ENCODE measurements around the gene ARHGDIA.

ARHGDIA gene

DNA sequence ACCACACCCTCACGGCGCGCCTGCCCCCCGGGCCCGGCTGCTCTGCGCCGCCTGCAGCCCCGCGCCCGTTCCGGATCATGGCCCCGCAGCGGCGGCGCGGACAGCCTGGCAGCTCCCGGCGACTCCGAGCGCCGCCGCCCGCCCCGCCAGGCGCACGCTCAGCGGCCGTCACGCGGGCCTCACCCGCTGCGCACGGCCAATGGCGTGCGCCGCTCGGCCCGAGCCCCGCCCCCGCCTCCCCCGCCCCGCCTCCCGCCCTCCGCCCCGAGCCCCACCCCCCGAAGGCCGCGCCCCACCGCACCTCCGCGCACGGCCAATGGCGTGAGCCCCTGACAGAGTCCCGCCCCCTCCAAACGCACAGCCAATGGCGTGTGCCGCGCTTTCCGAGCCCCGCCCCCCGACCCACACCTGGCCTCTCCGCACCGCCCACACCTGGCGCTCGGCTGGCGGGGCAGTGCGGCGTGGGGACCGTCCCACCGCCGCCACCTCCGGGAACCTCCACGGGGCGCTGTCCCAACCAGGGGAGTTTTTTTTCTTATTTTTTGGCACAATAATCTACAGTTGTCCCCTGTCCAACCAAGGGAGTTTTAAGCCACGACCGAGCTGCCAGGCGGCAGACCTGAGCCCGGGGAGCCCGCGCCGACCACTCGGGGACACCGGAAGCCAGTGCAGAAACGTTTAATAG is 40.3 kb upstream of the ARHGDIA start, which contains the start of gene PCYT2:
Gene PCYT2 (minus strand): TSS at position 123 of the 685 bp plus-strand sequence. CDS start 44 bp downstream, at position 79.
- peak within 1 kb of the TSS; percentile 69 for H3K4me3 ChIP-seq (ENCODE audit: low read depth, low read length)
- H3K36me3 ChIP-seq (ENCODE audit: control insufficient read depth, insufficient read depth, low read length) = peaks cover 54% of the 10 kb centered on the region

DNA sequence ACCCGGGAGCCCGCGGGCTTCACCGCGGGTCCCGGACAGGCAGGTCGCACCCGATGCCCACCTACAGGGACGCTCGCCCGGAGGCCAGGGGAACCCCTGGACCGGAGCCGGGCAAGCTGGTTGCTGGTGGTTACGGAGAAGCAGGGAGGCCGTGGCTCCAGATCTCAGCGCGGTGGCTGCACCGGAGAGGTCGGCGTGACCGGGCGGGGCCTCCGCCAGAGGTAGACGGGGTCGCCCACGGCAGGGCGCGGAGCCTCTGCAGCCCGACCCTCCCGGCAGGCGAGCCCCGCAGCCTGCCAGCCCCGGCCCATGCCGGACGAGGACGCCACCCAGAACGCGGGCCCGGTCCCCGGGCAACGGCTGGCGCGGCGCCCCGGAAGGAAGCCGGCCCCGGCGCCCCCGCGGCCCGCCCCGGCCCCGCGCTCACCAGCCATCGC is 39.7 kb upstream of the ARHGDIA start:
- H3K9ac ChIP-seq (ENCODE audit: low read depth, low read length) = peak overlapping the region; percentile 47
- peaks cover 53% of the 10 kb centered on the region for H3K36me3 ChIP-seq (ENCODE audit: control insufficient read depth, insufficient read depth, low read length)
- no peaks in the 10 kb centered on the region for H3K4me1 ChIP-seq (ENCODE audit: control insufficient read depth, insufficient read depth, low read length)
- peak overlapping the region; percentile 69 for H3K4me3 ChIP-seq (ENCODE audit: low read depth, low read length)
- H3K27me3 ChIP-seq (ENCODE audit: control insufficient read depth, insufficient read depth, low read length) = peaks cover 6% of the 10 kb centered on the region
- no peaks in the 10 kb centered on the region for H3K9me3 ChIP-seq (ENCODE audit: control insufficient read depth, insufficient read depth, low read length)

More for the DNA sequence above, 40.3 kb upstream of the ARHGDIA start, which contains the start of gene PCYT2:
- Histone ChIP-seq H3K4me1 (ENCODE audit: control insufficient read depth, insufficient read depth, low read length) (no peaks in the 10 kb centered on the region), H3K9me3 (ENCODE audit: control insufficient read depth, insufficient read depth, low read length) (no peaks in the 10 kb centered on the region), H3K27me3 (ENCODE audit: control insufficient read depth, insufficient read depth, low read length) (peaks cover 6% of the 10 kb centered on the region), H3K9ac (ENCODE audit: low read depth, low read length) (peak within 1 kb of the TSS; percentile 47)

DNA sequence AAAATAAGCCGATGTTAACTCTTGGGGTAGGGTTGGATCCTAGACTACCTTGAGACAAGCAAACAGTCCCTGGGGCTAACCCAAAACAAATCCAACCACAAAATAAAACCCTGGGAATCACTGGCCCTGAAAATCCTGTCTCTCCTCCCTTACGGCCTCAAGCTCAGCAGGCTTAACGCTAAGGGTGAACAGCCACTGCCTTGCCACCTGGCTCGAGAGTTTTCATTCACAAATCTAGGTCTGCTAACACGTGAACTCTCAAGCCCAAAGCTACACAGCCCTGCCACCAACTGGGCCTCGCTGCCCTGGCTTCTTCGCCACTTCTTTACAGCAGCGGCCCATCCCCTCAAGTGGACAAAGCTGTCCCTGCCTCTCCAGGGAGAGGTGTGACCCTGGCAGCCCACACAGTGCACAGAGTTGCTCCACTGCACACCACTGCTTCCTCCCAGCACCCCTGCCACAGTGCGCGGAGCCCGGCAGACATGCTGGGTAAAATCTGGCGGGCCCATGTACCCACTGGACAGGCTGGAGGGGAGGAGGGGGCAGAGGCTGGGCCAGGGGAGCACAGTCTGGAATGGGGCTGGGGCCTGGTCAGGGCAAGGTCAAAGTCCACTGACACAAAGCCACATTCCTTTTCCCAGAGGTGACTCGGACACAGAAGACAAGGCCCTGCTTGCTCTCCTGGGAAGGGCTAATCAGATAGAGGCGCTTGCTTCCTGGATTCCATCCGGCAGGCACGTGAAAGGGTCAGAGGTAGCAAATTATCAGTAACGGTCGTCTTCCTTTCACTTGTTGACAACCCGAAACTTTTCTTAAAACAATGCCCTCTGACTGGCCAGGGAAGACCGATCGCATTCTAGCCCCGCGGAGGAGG is 39.1 kb upstream of the ARHGDIA start:
- H3K4me1 ChIP-seq (ENCODE audit: control insufficient read depth, insufficient read depth, low read length) = no peaks in the 10 kb centered on the region
- H3K9me3 ChIP-seq (ENCODE audit: control insufficient read depth, insufficient read depth, low read length) = no peaks in the 10 kb centered on the region
- peaks cover 51% of the 10 kb centered on the region for H3K36me3 ChIP-seq (ENCODE audit: control insufficient read depth, insufficient read depth, low read length)
- H3K4me3 ChIP-seq (ENCODE audit: low read depth, low read length) = peak overlapping the region; percentile 69
- peaks cover 6% of the 10 kb centered on the region for H3K27me3 ChIP-seq (ENCODE audit: control insufficient read depth, insufficient read depth, low read length)
- H3K9ac ChIP-seq (ENCODE audit: low read depth, low read length) = peak overlapping the region; percentile 47

DNA sequence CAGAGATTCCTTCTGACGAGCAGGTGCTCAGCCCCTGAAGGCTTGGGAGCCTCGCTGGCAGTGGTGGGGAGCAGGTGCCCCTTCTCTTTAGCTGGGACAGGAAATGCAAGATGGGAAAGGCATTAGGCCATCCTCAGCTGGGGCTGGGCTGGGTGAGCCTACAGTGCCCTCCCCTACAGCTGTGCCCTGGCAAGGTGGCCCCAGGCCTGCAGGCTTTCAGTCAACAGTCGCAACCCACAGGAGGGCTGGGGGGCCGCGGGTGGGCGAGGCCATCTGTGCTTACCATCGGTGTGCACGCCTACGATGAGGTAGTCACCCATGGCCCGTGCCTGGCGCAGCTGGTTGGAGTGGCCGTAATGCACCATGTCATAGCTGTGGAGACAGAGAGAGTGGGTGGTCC is 38.1 kb upstream of the ARHGDIA start:
- H3K9me3 ChIP-seq (ENCODE audit: control insufficient read depth, insufficient read depth, low read length) = no peaks in the 10 kb centered on the region
- no peaks in the 10 kb centered on the region for H3K4me1 ChIP-seq (ENCODE audit: control insufficient read depth, insufficient read depth, low read length)
- H3K27me3 ChIP-seq (ENCODE audit: control insufficient read depth, insufficient read depth, low read length) = peaks cover 6% of the 10 kb centered on the region
- H3K36me3 ChIP-seq (ENCODE audit: control insufficient read depth, insufficient read depth, low read length) = peaks cover 45% of the 10 kb centered on the region
- no peak overlapping the region for H3K4me3 ChIP-seq (ENCODE audit: low read depth, low read length)
- H3K9ac ChIP-seq (ENCODE audit: low read depth, low read length) = no peak overlapping the region

DNA sequence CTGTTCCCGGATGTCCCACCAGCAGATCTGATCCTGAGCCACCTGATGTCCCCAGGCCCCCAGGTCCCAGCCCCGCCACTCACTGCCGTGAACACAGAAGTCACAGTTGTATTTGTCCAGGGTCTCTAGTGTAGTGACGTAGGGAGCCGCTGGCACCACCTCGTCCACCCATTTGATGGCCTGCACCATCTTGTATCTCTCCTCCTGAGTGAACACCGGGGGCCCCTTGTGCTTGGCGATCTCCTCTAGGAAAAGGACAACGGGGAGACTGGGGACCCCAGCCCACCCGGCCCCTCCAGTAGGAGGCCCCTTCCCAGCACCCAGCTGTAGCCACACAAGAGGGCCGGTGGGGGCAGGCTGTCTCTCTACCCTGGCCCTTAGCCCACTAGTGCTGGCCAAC is 37.7 kb upstream of the ARHGDIA start:
- no peaks in the 10 kb centered on the region for H3K4me1 ChIP-seq (ENCODE audit: control insufficient read depth, insufficient read depth, low read length)
- H3K27me3 ChIP-seq (ENCODE audit: control insufficient read depth, insufficient read depth, low read length) = peaks cover 6% of the 10 kb centered on the region
- H3K9ac ChIP-seq (ENCODE audit: low read depth, low read length) = no peak overlapping the region
- H3K4me3 ChIP-seq (ENCODE audit: low read depth, low read length) = no peak overlapping the region
- H3K9me3 ChIP-seq (ENCODE audit: control insufficient read depth, insufficient read depth, low read length) = no peaks in the 10 kb centered on the region
- peaks cover 41% of the 10 kb centered on the region for H3K36me3 ChIP-seq (ENCODE audit: control insufficient read depth, insufficient read depth, low read length)

DNA sequence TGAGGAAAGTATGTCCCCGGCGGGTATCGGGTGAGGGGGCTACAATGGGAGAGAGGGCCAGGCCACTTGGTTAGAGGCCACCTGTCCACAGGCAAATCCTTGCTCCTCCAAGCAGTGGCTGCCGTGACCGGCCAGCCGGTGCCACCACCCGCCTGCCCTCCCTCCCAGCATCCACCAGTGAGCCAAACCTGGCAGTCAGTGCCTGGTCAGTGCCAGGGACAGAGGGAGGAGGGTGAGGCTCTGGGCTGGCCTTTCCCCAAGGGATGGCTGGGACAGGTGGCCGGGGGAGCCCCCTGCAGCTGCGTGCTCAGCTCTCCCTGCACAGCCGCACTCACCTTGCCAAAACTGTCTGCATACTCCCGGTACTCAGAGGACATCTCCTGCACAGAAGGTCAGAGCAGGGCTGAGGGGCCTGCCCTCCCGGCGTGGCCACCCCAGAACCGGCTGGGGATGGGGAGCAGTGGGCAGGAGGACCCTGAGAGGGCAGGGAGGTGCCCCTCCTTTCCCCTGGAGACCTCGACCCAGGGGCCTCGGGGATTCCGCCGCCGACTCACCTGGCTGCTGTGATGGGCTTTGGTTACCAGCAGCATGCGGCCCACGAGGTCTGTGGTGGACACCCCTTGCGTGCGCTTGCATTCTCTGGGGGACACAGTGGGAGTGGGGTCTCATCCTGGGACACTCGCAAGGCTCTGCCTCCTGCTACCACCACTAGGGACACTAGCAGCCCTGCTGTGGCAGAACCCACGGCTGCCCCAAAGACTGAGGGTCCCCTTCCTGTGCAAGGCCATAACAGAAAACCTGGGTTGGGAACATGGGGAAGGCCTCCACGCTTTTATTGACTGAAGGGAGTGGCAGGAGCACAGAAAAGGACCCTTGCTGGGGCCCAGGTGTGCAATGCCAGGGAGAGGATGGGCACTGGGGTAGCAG is 36.3 kb upstream of the ARHGDIA start:
- Histone ChIP-seq H3K4me1 (ENCODE audit: control insufficient read depth, insufficient read depth, low read length) (no peaks in the 10 kb centered on the region), H3K27me3 (ENCODE audit: control insufficient read depth, insufficient read depth, low read length) (peaks cover 6% of the 10 kb centered on the region), H3K9me3 (ENCODE audit: control insufficient read depth, insufficient read depth, low read length) (no peaks in the 10 kb centered on the region), H3K36me3 (ENCODE audit: control insufficient read depth, insufficient read depth, low read length) (peaks cover 32% of the 10 kb centered on the region), H3K4me3 (ENCODE audit: low read depth, low read length) (no peak overlapping the region), H3K9ac (ENCODE audit: low read depth, low read length) (no peak overlapping the region)

DNA sequence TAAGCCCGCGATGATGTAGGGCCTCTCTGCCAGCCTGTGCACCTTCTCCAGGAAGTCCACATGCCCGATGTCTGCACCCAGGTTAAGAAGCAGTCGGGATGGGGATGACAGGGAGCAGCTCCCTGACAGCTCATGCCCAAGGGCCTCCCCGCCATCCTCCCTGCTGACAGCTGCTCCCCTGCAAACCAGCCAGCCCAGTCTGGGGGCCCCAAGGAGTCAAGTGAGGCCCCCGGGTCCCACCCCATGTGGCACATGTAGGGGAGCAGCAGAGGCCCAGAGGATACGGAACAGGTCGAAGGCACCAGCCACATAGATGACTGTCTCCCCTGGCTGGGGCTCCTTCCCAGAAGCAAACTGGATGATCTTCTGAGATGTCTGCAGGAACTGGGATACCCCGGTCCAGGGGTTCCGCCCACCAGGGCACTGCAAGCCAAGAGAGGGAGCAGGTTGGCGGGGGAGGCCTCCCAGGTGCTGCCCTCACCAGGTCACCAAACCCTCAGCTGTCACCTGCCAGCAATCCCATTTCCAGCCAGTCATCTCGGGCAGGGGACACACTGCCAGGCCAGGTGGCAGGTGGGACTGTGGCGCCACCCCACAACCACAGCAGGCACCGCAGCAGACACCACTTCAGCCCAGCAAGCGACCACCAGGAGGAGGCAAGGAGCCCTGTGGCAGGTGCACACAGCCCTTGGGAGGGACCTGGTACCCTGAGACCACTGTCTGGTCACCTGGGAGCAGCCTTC is 35.5 kb upstream of the ARHGDIA start:
- H3K4me3 ChIP-seq (ENCODE audit: low read depth, low read length) = no peak overlapping the region
- H3K36me3 ChIP-seq (ENCODE audit: control insufficient read depth, insufficient read depth, low read length) = peaks cover 26% of the 10 kb centered on the region
- H3K9ac ChIP-seq (ENCODE audit: low read depth, low read length) = no peak overlapping the region
- H3K4me1 ChIP-seq (ENCODE audit: control insufficient read depth, insufficient read depth, low read length) = no peaks in the 10 kb centered on the region
- no peaks in the 10 kb centered on the region for H3K9me3 ChIP-seq (ENCODE audit: control insufficient read depth, insufficient read depth, low read length)
- peaks cover 7% of the 10 kb centered on the region for H3K27me3 ChIP-seq (ENCODE audit: control insufficient read depth, insufficient read depth, low read length)

DNA sequence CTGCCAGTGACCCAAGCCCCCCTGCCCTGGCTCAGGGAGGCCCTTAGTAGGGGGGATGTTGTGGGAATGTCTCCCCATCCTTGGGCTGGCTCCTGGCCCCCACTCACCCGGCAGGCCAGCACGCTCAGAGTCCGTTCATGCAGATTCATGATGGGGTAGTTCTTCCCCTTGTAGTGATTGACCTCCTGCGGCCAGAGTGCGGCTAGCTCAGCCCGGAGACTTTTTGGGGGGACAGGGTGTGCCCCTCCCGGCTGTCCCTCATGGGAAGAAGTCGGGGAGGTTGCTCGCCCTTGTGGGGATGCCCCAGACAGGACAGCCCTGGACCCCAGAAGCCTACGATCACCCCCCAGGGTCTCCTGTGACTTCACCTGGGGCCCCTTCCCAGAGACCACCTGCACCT is 34.9 kb upstream of the ARHGDIA start:
- no peak overlapping the region for H3K9ac ChIP-seq (ENCODE audit: low read depth, low read length)
- H3K4me1 ChIP-seq (ENCODE audit: control insufficient read depth, insufficient read depth, low read length) = no peaks in the 10 kb centered on the region
- peaks cover 14% of the 10 kb centered on the region for H3K27me3 ChIP-seq (ENCODE audit: control insufficient read depth, insufficient read depth, low read length)
- H3K4me3 ChIP-seq (ENCODE audit: low read depth, low read length) = no peak overlapping the region
- no peaks in the 10 kb centered on the region for H3K9me3 ChIP-seq (ENCODE audit: control insufficient read depth, insufficient read depth, low read length)
- peaks cover 26% of the 10 kb centered on the region for H3K36me3 ChIP-seq (ENCODE audit: control insufficient read depth, insufficient read depth, low read length)

DNA sequence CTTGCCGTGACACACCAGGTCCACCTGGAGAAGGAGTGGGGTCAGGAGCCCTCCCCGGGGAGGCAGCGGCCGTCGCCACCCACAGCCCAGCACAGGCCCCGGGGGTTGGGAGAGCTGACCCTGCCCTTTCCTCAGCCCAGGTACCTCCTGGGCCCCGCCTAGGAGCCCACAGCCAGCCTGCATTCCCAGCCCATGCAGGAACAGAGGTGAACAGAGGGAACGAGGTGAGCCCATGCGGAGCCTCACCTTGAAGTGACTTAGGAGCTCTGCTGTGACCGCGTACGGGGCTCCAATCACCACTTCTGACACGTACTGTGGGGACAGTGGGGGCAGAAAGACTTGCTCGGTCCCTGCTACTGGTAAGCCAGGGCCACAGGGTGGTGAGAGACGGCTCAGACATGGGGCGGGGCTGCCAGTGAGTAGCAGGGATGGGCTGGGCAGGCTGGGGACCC is 34.3 kb upstream of the ARHGDIA start:
- no peaks in the 10 kb centered on the region for H3K4me1 ChIP-seq (ENCODE audit: control insufficient read depth, insufficient read depth, low read length)
- peaks cover 28% of the 10 kb centered on the region for H3K36me3 ChIP-seq (ENCODE audit: control insufficient read depth, insufficient read depth, low read length)
- no peaks in the 10 kb centered on the region for H3K9me3 ChIP-seq (ENCODE audit: control insufficient read depth, insufficient read depth, low read length)
- no peak overlapping the region for H3K4me3 ChIP-seq (ENCODE audit: low read depth, low read length)
- H3K27me3 ChIP-seq (ENCODE audit: control insufficient read depth, insufficient read depth, low read length) = peaks cover 14% of the 10 kb centered on the region
- H3K9ac ChIP-seq (ENCODE audit: low read depth, low read length) = no peak overlapping the region

DNA sequence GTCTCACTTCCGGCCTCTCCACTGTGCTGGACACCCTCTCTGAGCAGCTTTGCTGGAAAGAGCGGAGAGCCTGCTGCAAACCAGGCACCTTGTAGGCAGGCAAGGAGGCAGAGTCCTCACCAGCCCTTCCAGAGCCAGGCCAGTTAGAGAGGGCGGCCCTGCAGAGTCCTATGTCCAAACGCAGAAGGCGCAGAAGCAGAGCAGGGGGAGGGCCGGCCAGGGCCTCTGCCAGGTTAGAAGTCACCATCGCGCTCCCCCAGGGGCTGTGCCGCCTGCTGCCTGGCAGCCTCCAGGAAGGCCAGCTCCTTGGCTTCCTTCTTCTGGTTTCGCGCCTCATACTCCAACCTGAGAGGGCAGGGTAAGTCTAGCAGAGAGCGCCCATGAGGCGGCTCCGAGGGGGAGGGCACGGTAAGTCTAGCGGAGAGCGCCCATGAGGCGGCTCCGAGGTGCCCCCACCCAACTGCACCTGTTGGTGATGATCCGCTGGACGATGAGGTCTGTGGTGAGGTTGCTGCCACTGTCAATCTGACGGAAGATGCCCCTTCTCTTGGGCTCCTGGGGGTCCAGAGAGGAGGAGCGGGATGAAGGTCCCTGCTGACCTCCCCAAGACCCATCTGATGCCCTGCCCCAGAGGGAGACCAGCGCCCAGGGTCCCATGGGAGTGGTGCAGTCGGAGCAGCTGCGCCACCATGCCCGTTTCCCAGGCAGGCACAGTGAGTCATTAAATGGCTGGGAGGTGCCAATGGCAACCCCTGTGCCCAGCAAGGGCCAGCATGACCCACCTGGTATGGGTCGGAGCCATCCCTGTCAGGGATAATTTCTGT is 33.7 kb upstream of the ARHGDIA start:
- H3K4me3 ChIP-seq (ENCODE audit: low read depth, low read length) = no peak overlapping the region
- no peak overlapping the region for H3K9ac ChIP-seq (ENCODE audit: low read depth, low read length)
- H3K27me3 ChIP-seq (ENCODE audit: control insufficient read depth, insufficient read depth, low read length) = peaks cover 9% of the 10 kb centered on the region
- H3K9me3 ChIP-seq (ENCODE audit: control insufficient read depth, insufficient read depth, low read length) = no peaks in the 10 kb centered on the region
- peaks cover 31% of the 10 kb centered on the region for H3K36me3 ChIP-seq (ENCODE audit: control insufficient read depth, insufficient read depth, low read length)
- no peaks in the 10 kb centered on the region for H3K4me1 ChIP-seq (ENCODE audit: control insufficient read depth, insufficient read depth, low read length)
